Activated CD4-positive, alpha-beta T cell treated with anti-CD3 and anti-CD28 coated beads, Interleukin-2, amount 10 ng/mL, durations not matched to agents 24 days and 14 days (primary cell): Measurements from ENCODE around the gene ARHGEF7. TPM values are rescaled to one million over a fixed set of nuclear protein-coding genes. Genes with fewer than 3 reads are reported as not detected.

Experiments
- DNase-seq: peaks from one replicate; pipeline ENCODE4 v3.0.0; 2022
- H3K27ac Mint-ChIP-seq: one replicate; pipeline ENCODE4 v1.8.0; 2022; ENCODE audit warnings: mild to moderate bottlenecking, mixed read lengths
- H3K27me3 Mint-ChIP-seq: one replicate; pipeline ENCODE4 v1.8.0; 2022; ENCODE audit warnings: mixed read lengths
- H3K36me3 Mint-ChIP-seq: one replicate; pipeline ENCODE4 v1.8.0; 2022; ENCODE audit warnings: low read depth, mild to moderate bottlenecking, mixed read lengths
- H3K4me1 Mint-ChIP-seq: one replicate; pipeline ENCODE4 v1.8.0; 2021; ENCODE audit warnings: mixed read lengths
- H3K4me3 Mint-ChIP-seq: one replicate; pipeline ENCODE4 v1.8.0; 2022; ENCODE audit warnings: mild to moderate bottlenecking, moderate library complexity, mixed read lengths
- H3K9me3 Mint-ChIP-seq: one replicate; pipeline ENCODE4 v1.8.0; 2021; ENCODE audit warnings: mixed read lengths
- intact Hi-C: fragments of 100-400 bp; cut with micrococcal nuclease; formaldehyde crosslinking; loops from one replicate; pipeline ENCODE4 v1.15.1; 2023
- total RNA-seq: library from RNA; stranded (reverse); gene quantifications from 2 replicates; pipeline ENCODE4 v1.2.3, GENCODE V29; 2022

ARHGEF7 gene
- total RNA-seq, 1 donor from 2014 or later = 69.3 TPM

GRCh38 chr13:111130116-111130508 lies 15.0 kb downstream of the ARHGEF7 start:
- Mint-ChIP-seq H3K27ac (no peak overlapping the region), H3K4me3 (no peak overlapping the region), H3K36me3 (no peaks in the 10 kb centered on the region), H3K4me1 (no peaks in the 10 kb centered on the region), H3K27me3 (peaks cover 34% of the 10 kb centered on the region), H3K9me3 (no peaks in the 10 kb centered on the region)
- intact Hi-C loops = no loop called here
- DNase-seq = no peak

- Mint-ChIP-seq H3K36me3 (no peaks in the 10 kb centered on the region), H3K9me3 (no peaks in the 10 kb centered on the region), H3K4me1 (no peaks in the 10 kb centered on the region), H3K27ac (no peak overlapping the region), H3K27me3 (peaks cover 35% of the 10 kb centered on the region), H3K4me3 (no peak overlapping the region)
- no peak for DNase-seq
- intact Hi-C loops = no loop called here
Measured at GRCh38 chr13:111131048-111131447, 15.9 kb downstream of the ARHGEF7 start.

GRCh38 chr13:111131611-111132010 lies 16.5 kb downstream of the ARHGEF7 start:
- no peak overlapping the region for H3K4me3 Mint-ChIP-seq
- no peak overlapping the region for H3K27ac Mint-ChIP-seq
- peaks cover 35% of the 10 kb centered on the region for H3K27me3 Mint-ChIP-seq
- H3K9me3 Mint-ChIP-seq = no peaks in the 10 kb centered on the region
- no peaks in the 10 kb centered on the region for H3K4me1 Mint-ChIP-seq
- intact Hi-C loops = no loop called here
- DNase-seq = no peak
- H3K36me3 Mint-ChIP-seq = no peaks in the 10 kb centered on the region

- no peaks in the 10 kb centered on the region for H3K36me3 Mint-ChIP-seq
- H3K4me3 Mint-ChIP-seq = no peak overlapping the region
- no peak for DNase-seq
- intact Hi-C loops = no loop called here
- H3K27me3 Mint-ChIP-seq = peaks cover 39% of the 10 kb centered on the region
- H3K4me1 Mint-ChIP-seq = no peaks in the 10 kb centered on the region
- H3K27ac Mint-ChIP-seq = no peak overlapping the region
- H3K9me3 Mint-ChIP-seq = no peaks in the 10 kb centered on the region
Measured at GRCh38 chr13:111132948-111133347, 17.8 kb downstream of the ARHGEF7 start.

- Mint-ChIP-seq H3K4me3 (no peak overlapping the region), H3K27ac (no peak overlapping the region), H3K4me1 (no peaks in the 10 kb centered on the region), H3K36me3 (no peaks in the 10 kb centered on the region), H3K27me3 (peaks cover 47% of the 10 kb centered on the region), H3K9me3 (no peaks in the 10 kb centered on the region)
- DNase-seq = no peak
- intact Hi-C loops = no loop called here
Measured at GRCh38 chr13:111139452-111139851, 24.3 kb downstream of the ARHGEF7 start.

GRCh38 chr13:111139873-111140561 lies 24.9 kb downstream of the ARHGEF7 start:
- no peak for DNase-seq
- intact Hi-C loops = no loop called here
- H3K9me3 Mint-ChIP-seq = no peaks in the 10 kb centered on the region
- no peak overlapping the region for H3K4me3 Mint-ChIP-seq
- H3K4me1 Mint-ChIP-seq = no peaks in the 10 kb centered on the region
- no peak overlapping the region for H3K27ac Mint-ChIP-seq
- peaks cover 51% of the 10 kb centered on the region for H3K27me3 Mint-ChIP-seq
- no peaks in the 10 kb centered on the region for H3K36me3 Mint-ChIP-seq

- Mint-ChIP-seq H3K36me3 (no peaks in the 10 kb centered on the region), H3K4me3 (no peak overlapping the region), H3K9me3 (no peaks in the 10 kb centered on the region), H3K4me1 (no peaks in the 10 kb centered on the region), H3K27ac (no peak overlapping the region), H3K27me3 (peaks cover 50% of the 10 kb centered on the region)
- DNase-seq = no peak
- intact Hi-C loops = no loop called here
Measured at GRCh38 chr13:111140562-111141105, 25.5 kb downstream of the ARHGEF7 start.

- Mint-ChIP-seq H3K9me3 (no peaks in the 10 kb centered on the region), H3K27me3 (peaks cover 51% of the 10 kb centered on the region), H3K4me1 (no peaks in the 10 kb centered on the region), H3K36me3 (no peaks in the 10 kb centered on the region), H3K27ac (no peak overlapping the region), H3K4me3 (no peak overlapping the region)
- intact Hi-C loops = no loop called here
- no peak for DNase-seq
Measured at GRCh38 chr13:111142472-111142871, 27.4 kb downstream of the ARHGEF7 start.

GRCh38 chr13:111143865-111144540 lies 28.9 kb downstream of the ARHGEF7 start:
- DNase-seq = no peak
- H3K27ac Mint-ChIP-seq = no peak overlapping the region
- no peak overlapping the region for H3K4me3 Mint-ChIP-seq
- intact Hi-C loops = no loop called here
- no peaks in the 10 kb centered on the region for H3K9me3 Mint-ChIP-seq
- H3K4me1 Mint-ChIP-seq = no peaks in the 10 kb centered on the region
- H3K27me3 Mint-ChIP-seq = peaks cover 54% of the 10 kb centered on the region
- H3K36me3 Mint-ChIP-seq = no peaks in the 10 kb centered on the region

GRCh38 chr13:111145071-111145470 lies 30.0 kb downstream of the ARHGEF7 start:
- Mint-ChIP-seq H3K4me3 (no peak overlapping the region), H3K9me3 (no peaks in the 10 kb centered on the region), H3K4me1 (no peaks in the 10 kb centered on the region), H3K36me3 (no peaks in the 10 kb centered on the region), H3K27me3 (peaks cover 54% of the 10 kb centered on the region), H3K27ac (no peak overlapping the region)
- no peak for DNase-seq
- intact Hi-C loops = no loop called here

- no peak for DNase-seq
- no peaks in the 10 kb centered on the region for H3K36me3 Mint-ChIP-seq
- no peak overlapping the region for H3K27ac Mint-ChIP-seq
- H3K4me3 Mint-ChIP-seq = no peak overlapping the region
- H3K27me3 Mint-ChIP-seq = peaks cover 54% of the 10 kb centered on the region
- intact Hi-C loops = no loop called here
- H3K4me1 Mint-ChIP-seq = no peaks in the 10 kb centered on the region
- H3K9me3 Mint-ChIP-seq = no peaks in the 10 kb centered on the region
Measured at GRCh38 chr13:111145506-111145905, 30.4 kb downstream of the ARHGEF7 start.

GRCh38 chr13:111152844-111153243 lies 37.7 kb downstream of the ARHGEF7 start:
- H3K27ac Mint-ChIP-seq = peak overlapping the region; percentile 97
- H3K27me3 Mint-ChIP-seq = peaks cover 34% of the 10 kb centered on the region
- H3K4me1 Mint-ChIP-seq = peaks cover 22% of the 10 kb centered on the region
- peak overlapping the region; percentile 90 for H3K4me3 Mint-ChIP-seq
- H3K36me3 Mint-ChIP-seq = peaks cover 7% of the 10 kb centered on the region
- no peaks in the 10 kb centered on the region for H3K9me3 Mint-ChIP-seq
- intact Hi-C loops = loop anchor here (1.0 to 10.0 kb wide), 3 partner anchors 238 to 1432 kb away; partner anchors contain the start of genes ANKRD10, ING1 and TUBGCP3
- DNase-seq = no peak

- peaks cover 29% of the 10 kb centered on the region for H3K27me3 Mint-ChIP-seq
- peak overlapping the region; percentile 90 for H3K4me3 Mint-ChIP-seq
- intact Hi-C loops = loop anchor here (1.0 to 10.0 kb wide), 3 partner anchors 238 to 1431 kb away; partner anchors contain the start of genes ANKRD10, ING1 and TUBGCP3
Measured at GRCh38 chr13:111153279-111153976, 38.3 kb downstream of the ARHGEF7 start.

GRCh38 chr13:111153977-111154332 lies 38.8 kb downstream of the ARHGEF7 start:
- H3K4me1 Mint-ChIP-seq = peaks cover 24% of the 10 kb centered on the region
- peaks cover 25% of the 10 kb centered on the region for H3K27me3 Mint-ChIP-seq
- peak overlapping the region; percentile 90 for H3K4me3 Mint-ChIP-seq
- peaks cover 9% of the 10 kb centered on the region for H3K36me3 Mint-ChIP-seq
- no peaks in the 10 kb centered on the region for H3K9me3 Mint-ChIP-seq
- peak overlapping the region; percentile 97 for H3K27ac Mint-ChIP-seq
- no peak for DNase-seq
- intact Hi-C loops = loop anchor here (1.0 to 10.0 kb wide), 5 partner anchors 35 to 1431 kb away; partner anchors contain the start of genes ANKRD10, ING1 and TUBGCP3

More at GRCh38 chr13:111153279-111153976, 38.3 kb downstream of the ARHGEF7 start:
- DNase-seq = peak; percentile 99
- Mint-ChIP-seq H3K36me3 (peaks cover 7% of the 10 kb centered on the region), H3K27ac (peak overlapping the region; percentile 97), H3K9me3 (no peaks in the 10 kb centered on the region), H3K4me1 (peaks cover 22% of the 10 kb centered on the region)
